PC-3 (cell line): Measurements from ENCODE around the gene NDUFA5. TPM values are rescaled to one million over a fixed set of nuclear protein-coding genes. Genes with fewer than 3 reads are reported as not detected.

Source experiments
- ATAC-seq: fragments of 200-7000 bp; cut with Tn5 transposase; 2 replicates; pipeline ENCODE4 v1.9.1; 2020; ENCODE audit warnings: mild to moderate bottlenecking, moderate library complexity
- BruUV-seq: library from RNA; stranded (reverse); fragments of 400-500 nt; replicated peaks from 2 replicates; lab custom pipeline; 2021; lab: Mats Ljungman, UMichigan
- CTCF ChIA-PET: fragments of 300-600 bp; sonication (Branson Sonifier 250); formaldehyde crosslinking; loops from one replicate; lab custom pipeline; 2022; ENCODE audit warnings: antibody characterized with exemption; lab: Charles Lee
- POLR2A ChIA-PET: fragments of 300-600 bp; sonication (Branson Sonifier 250); formaldehyde crosslinking; loops from one replicate; lab custom pipeline; 2022; ENCODE audit warnings: antibody characterized with exemption; ENCODE audit not compliant: unreplicated experiment; lab: Charles Lee
- DNase-seq: peaks from one replicate; pipeline ENCODE4 v3.0.0-alpha.2; 2015
- H2AFZ ChIP-seq: fragments of 300-600 bp; sonication (generic); 2 replicates; pipeline ENCODE4 v1.6.0; 2016; ENCODE audit warnings: antibody characterized with exemption, low read length
- H3F3A ChIP-seq: fragments of 300-600 bp; sonication (generic); one replicate; pipeline ENCODE4 v1.6.0; 2017; ENCODE audit warnings: antibody characterized with exemption, low read length, control low read depth, mild to moderate bottlenecking; ENCODE audit not compliant: unreplicated experiment
- H3K27ac ChIP-seq: fragments of 300-600 bp; sonication (generic); 2 replicates; pipeline ENCODE4 v1.5.1; 2016; ENCODE audit warnings: mild to moderate bottlenecking, low read length
- H3K27me3 ChIP-seq: fragments of 300-600 bp; sonication (generic); 2 replicates; pipeline ENCODE4 v1.6.1; 2016; ENCODE audit warnings: low read length, mixed read lengths
- H3K36me3 ChIP-seq: fragments of 300-600 bp; sonication (generic); 2 replicates; pipeline ENCODE4 v1.6.1; 2016; ENCODE audit warnings: low read depth, mixed run types, low read length, mixed read lengths
- H3K4me1 ChIP-seq: fragments of 300-600 bp; sonication (generic); 2 replicates; pipeline ENCODE4 v1.5.1; 2016; ENCODE audit warnings: low read length; ENCODE audit not compliant: insufficient read depth
- H3K4me2 ChIP-seq: fragments of 300-600 bp; sonication (generic); 2 replicates; pipeline ENCODE4 v1.6.0; 2016; ENCODE audit warnings: low read length
- H3K4me3 ChIP-seq: fragments of 300-600 bp; sonication (generic); 2 replicates; pipeline ENCODE4 v1.5.1; 2016; ENCODE audit warnings: mild to moderate bottlenecking, low read length, mixed read lengths
- H3K79me2 ChIP-seq: fragments of 300-600 bp; sonication (generic); 2 replicates; pipeline ENCODE4 v1.6.1; 2017; ENCODE audit warnings: low read length, mixed read lengths
- H3K9ac ChIP-seq: fragments of 300-600 bp; sonication (generic); 2 replicates; pipeline ENCODE4 v1.6.0; 2016; ENCODE audit warnings: mild to moderate bottlenecking, low read length
- H3K9me2 ChIP-seq: fragments of 300-600 bp; sonication (generic); replicated peaks from 2 replicates; pipeline ENCODE4 v1.6.1; 2016; ENCODE audit warnings: mixed run types, low read length, mixed read lengths
- H3K9me3 ChIP-seq: fragments of 300-600 bp; sonication (generic); 2 replicates; pipeline ENCODE4 v1.6.1; 2016; ENCODE audit warnings: low read length, mixed read lengths
- H4K20me1 ChIP-seq: fragments of 300-600 bp; sonication (generic); 2 replicates; pipeline ENCODE4 v1.6.1; 2016; ENCODE audit warnings: low read length, mixed read lengths
- CTCF ChIP-seq: fragments of 300-600 bp; sonication (generic); conservative IDR thresholded peaks from 2 replicates; pipeline ENCODE4 v1.5.1; 2017; ENCODE audit warnings: antibody characterized with exemption, low read depth, mild to moderate bottlenecking, low read length
- EZH2 ChIP-seq: fragments of 300-600 bp; sonication (generic); IDR thresholded peaks from one replicate; pipeline ENCODE4 v1.6.1; 2017; ENCODE audit warnings: antibody characterized with exemption, mild to moderate bottlenecking, low read length; ENCODE audit not compliant: unreplicated experiment
- EZH2phosphoT487 ChIP-seq: fragments of 300-600 bp; sonication (generic); IDR thresholded peaks from 2 replicates; pipeline ENCODE4 v1.6.1; 2018; ENCODE audit warnings: mild to moderate bottlenecking, antibody characterized with exemption, low read length, borderline replicate concordance
- intact Hi-C: fragments of 100-400 bp; cut with micrococcal nuclease; formaldehyde crosslinking; loops from 2 replicates; pipeline ENCODE4 v1.9.0; 2023
- total RNA-seq: library from RNA; depleted of rRNA; stranded (reverse); fragments of >200 nt; gene quantifications from 2 replicates; pipeline ENCODE4 v1.2.3, GENCODE V29; 2014

NDUFA5 gene
- total RNA-seq, 1 experiment from 2014 or later, result 46.9 TPM

GRCh38 chr7:123570390-123571182 is 13.0 kb upstream of the NDUFA5 start:
- H3K9me2 ChIP-seq, result no peaks in the 10 kb centered on the region
- H3K36me3 ChIP-seq, result no peaks in the 10 kb centered on the region
- H3K4me2 ChIP-seq, result no peak overlapping the region
- TF ChIP-seq EZH2phosphoT487, result no peak
- no peak for TF ChIP-seq EZH2
- no peak for TF ChIP-seq CTCF
- ATAC-seq, result peak; percentile 93
- H3F3A ChIP-seq, result no peaks in the 10 kb centered on the region
- CTCF ChIA-PET, result no interaction called here
- no peaks in the 10 kb centered on the region for H3K27me3 ChIP-seq
- no peak overlapping the region for H3K27ac ChIP-seq
- H2AFZ ChIP-seq, result no peak overlapping the region
- no peaks in the 10 kb centered on the region for H3K79me2 ChIP-seq
- DNase-seq, result peak; percentile 72
- intact Hi-C loops, result no loop called here
- POLR2A ChIA-PET, result no interaction called here
- BruUV-seq, result no TSS peak
- no peaks in the 10 kb centered on the region for H3K9me3 ChIP-seq
- H3K9ac ChIP-seq, result no peak overlapping the region
- no peaks in the 10 kb centered on the region for H3K4me1 ChIP-seq
- no peaks in the 10 kb centered on the region for H4K20me1 ChIP-seq
- H3K4me3 ChIP-seq, result no peak overlapping the region

- Histone ChIP-seq H3K4me2 (no peak overlapping the region), H3K27ac (no peak overlapping the region), H3K4me3 (no peak overlapping the region), H4K20me1 (no peaks in the 10 kb centered on the region), H3K4me1 (no peaks in the 10 kb centered on the region), H3K9ac (no peak overlapping the region), H3K9me2 (no peaks in the 10 kb centered on the region), H2AFZ (no peak overlapping the region), H3K27me3 (no peaks in the 10 kb centered on the region), H3K9me3 (no peaks in the 10 kb centered on the region), H3K36me3 (no peaks in the 10 kb centered on the region), H3F3A (no peaks in the 10 kb centered on the region), H3K79me2 (no peaks in the 10 kb centered on the region)
- POLR2A ChIA-PET, result no interaction called here
- CTCF ChIA-PET, result no interaction called here
- intact Hi-C loops, result no loop called here
- no peak for DNase-seq
- TF ChIP-seq EZH2 (no peak), EZH2phosphoT487 (no peak), CTCF (no peak)
- peak; percentile 56; the same call in 1 of the 2 replicates for ATAC-seq
- no TSS peak for BruUV-seq
Measured at GRCh38 chr7:123569352-123570010, 11.9 kb upstream of the NDUFA5 start.

- H2AFZ ChIP-seq, result no peak overlapping the region
- intact Hi-C loops, result no loop called here
- no peak overlapping the region for H3K4me2 ChIP-seq
- no peaks in the 10 kb centered on the region for H4K20me1 ChIP-seq
- no peaks in the 10 kb centered on the region for H3K27me3 ChIP-seq
- no peaks in the 10 kb centered on the region for H3K9me2 ChIP-seq
- 0 out of 2 replicates have a peak, but pooled peaks cover 5% of the 10 kb centered on the region for H3K4me1 ChIP-seq
- no TSS peak for BruUV-seq
- H3K36me3 ChIP-seq, result no peaks in the 10 kb centered on the region
- DNase-seq (no peak), ATAC-seq (no peak)
- no peaks in the 10 kb centered on the region for H3K9me3 ChIP-seq
- H3K27ac ChIP-seq, result no peak overlapping the region
- peaks cover 4% of the 10 kb centered on the region for H3K79me2 ChIP-seq
- CTCF ChIA-PET, result interaction anchor here (0.6 kb wide), 1 partner anchor 51 kb away, joined by 3 read pairs; no protein-coding TSS in a partner anchor
- no peaks in the 10 kb centered on the region for H3F3A ChIP-seq
- POLR2A ChIA-PET, result no interaction called here
- H3K9ac ChIP-seq, result no peak overlapping the region
- no peak overlapping the region for H3K4me3 ChIP-seq
- TF ChIP-seq CTCF (no peak), EZH2 (no peak), EZH2phosphoT487 (no peak)
Measured at GRCh38 chr7:123562121-123562520, 4.5 kb upstream of the NDUFA5 start.
